Common myeloid progenitor, CD34-positive (primary cell): ENCODE results near the gene WDR59.
A peak's percentile ranks its signal among the peaks of the same experiment; 100 is the strongest.

Source experiments
- CTCF ChIA-PET: fragments of 350-600 bp; sonication (Branson Sonifier 250); formaldehyde crosslinking; loops from one replicate; lab custom pipeline; 2021; ENCODE audit warnings: antibody characterized with exemption; lab: Charles Lee
- POLR2A ChIA-PET: fragments of 350-600 bp; sonication (Branson Sonifier 250); formaldehyde crosslinking; loops from one replicate; lab custom pipeline; 2021; ENCODE audit warnings: antibody characterized with exemption; lab: Charles Lee
- DNase-seq, 3 donors: peaks; one replicate each; pipeline versions ENCODE4 v3.0.0 to v3.0.0-alpha.2; 2013
- H3K27ac ChIP-seq, 2 experiments: 1 replicate in 1 of 2; 2 replicates in 1 of 2; pipeline ENCODE4 v1.7.0; 2013; ENCODE audit warnings: inconsistent platforms in 2 of 2, low read length in 2 of 2, mild to moderate bottlenecking in 2 of 2, low read depth in 1 of 2, moderate library complexity in 1 of 2; ENCODE audit not compliant: severe bottlenecking in 2 of 2, insufficient read depth in 1 of 2, poor library complexity in 1 of 2
- H3K27me3 ChIP-seq, 5 experiments: replicated peaks in 2 of 5; 1 replicate in 3 of 5; 2 replicates in 2 of 5; pipeline versions ENCODE4 v1.6.1 to v1.7.0; 2013; ENCODE audit warnings: low read length in 4 of 5, mild to moderate bottlenecking in 2 of 5, moderate library complexity in 2 of 5, inconsistent platforms in 1 of 5; ENCODE audit not compliant: insufficient read depth in 5 of 5, control insufficient read depth in 4 of 5
- H3K36me3 ChIP-seq, 4 experiments: 1 replicate in 2 of 4; 2 replicates in 2 of 4; pipeline versions ENCODE4 v1.6.1 to v1.7.0; 2013; ENCODE audit warnings: low read length in 3 of 4, control low read depth in 1 of 4, mild to moderate bottlenecking in 1 of 4; ENCODE audit not compliant: control insufficient read depth in 4 of 4, insufficient read depth in 4 of 4
- H3K4me1 ChIP-seq, 4 experiments: 1 replicate in 3 of 4; 2 replicates in 1 of 4; pipeline versions ENCODE4 v1.6.1 to v1.7.1; 2013; ENCODE audit warnings: low read length in 3 of 4, mild to moderate bottlenecking in 3 of 4, control low read depth in 1 of 4, inconsistent platforms in 1 of 4, moderate library complexity in 1 of 4; ENCODE audit not compliant: control insufficient read depth in 4 of 4, insufficient read depth in 4 of 4; ENCODE audit errors: control extremely low read depth in 1 of 4
- H3K4me3 ChIP-seq, 7 experiments: 1 replicate in 4 of 7; 2 replicates in 3 of 7; pipeline versions ENCODE4 v1.5.1 to v1.7.0; 2013; ENCODE audit warnings: mild to moderate bottlenecking in 7 of 7, low read length in 6 of 7, moderate library complexity in 6 of 7, inconsistent platforms in 2 of 7, low read depth in 2 of 7, control low read depth in 1 of 7; ENCODE audit not compliant: insufficient read depth in 4 of 7, control insufficient read depth in 1 of 7; ENCODE audit errors: extremely low read depth in 1 of 7
- H3K9me3 ChIP-seq, 5 experiments: 1 replicate in 4 of 5; 2 replicates in 1 of 5; pipeline versions ENCODE4 v1.6.1 to v1.7.1; 2013; ENCODE audit warnings: low read length in 4 of 5, mild to moderate bottlenecking in 2 of 5, inconsistent platforms in 1 of 5, low read depth in 1 of 5, moderate library complexity in 1 of 5; ENCODE audit not compliant: control insufficient read depth in 4 of 5, insufficient read depth in 2 of 5; ENCODE audit errors: control extremely low read depth in 1 of 5
- WGBS: methylation state at CpG from one replicate; pipeline ENCODE4 v1.1.5; 2013; ENCODE audit not compliant: insufficient coverage; 5-methylcytosine and 5-hydroxymethylcytosine counted together

WDR59 gene

DNA sequence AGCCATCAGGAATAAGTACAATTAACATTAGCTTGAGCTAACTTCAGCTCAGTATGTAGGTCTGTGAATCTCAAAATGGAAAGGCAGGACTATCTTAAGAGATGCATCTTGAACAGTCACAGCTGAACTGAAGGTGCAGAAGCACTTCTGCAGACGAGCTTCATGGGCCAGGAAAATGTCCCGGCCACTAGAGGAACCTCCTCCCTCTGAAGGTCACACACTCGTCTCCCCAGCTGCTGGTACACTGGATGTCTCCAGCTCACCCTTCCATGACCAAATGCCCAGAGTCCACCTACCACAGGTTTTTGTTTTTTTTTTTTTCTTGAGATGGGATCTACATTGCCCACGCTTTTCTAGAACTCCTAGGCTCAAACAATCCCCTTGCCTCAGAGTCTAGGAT lies 33.2 kb downstream of the WDR59 start:
- Histone ChIP-seq H3K27ac (no peak overlapping the region), H3K4me3 (no peak overlapping the region), H3K27me3 (no peaks in the 10 kb centered on the region), H3K9me3 (peaks cover 0 to 2% (median 0%) of the 10 kb centered on the region in 5 experiments), H3K4me1 (no peaks in the 10 kb centered on the region), H3K36me3 (peaks cover 9 to 75% (median 53%) of the 10 kb centered on the region in 4 experiments)
- ChIA-PET POLR2A (no interaction called here), CTCF (interaction anchor here (1.1 kb wide), 1 partner anchor 29 kb away, joined by 3 read pairs; no protein-coding TSS in a partner anchor)
- DNase-seq: no peak
- WGBS: 93% methylated on average over 2 of the region's 4 CpGs

DNA sequence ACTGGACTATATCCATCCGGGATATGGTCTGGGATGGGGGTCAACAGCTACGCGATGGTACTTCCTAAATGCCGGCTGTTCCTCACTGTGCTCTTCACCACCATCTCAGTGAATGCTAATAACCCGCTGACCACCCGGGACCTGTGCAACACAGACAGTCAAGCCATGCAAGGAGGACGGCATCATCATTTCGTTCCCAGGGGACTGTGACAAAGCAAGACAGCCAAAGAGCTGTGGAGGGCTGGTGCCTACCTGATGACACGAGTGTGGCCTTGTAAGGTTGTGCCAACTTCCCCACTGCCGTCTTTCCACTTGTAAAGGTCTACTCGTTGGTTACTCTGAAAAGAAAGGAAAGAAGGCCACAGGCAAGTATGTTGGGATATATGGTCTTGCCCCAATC lies 33.7 kb downstream of the WDR59 start:
- 95% methylated on average over 11 of the region's 11 CpGs for WGBS
- CTCF ChIA-PET: interaction anchor here (1.1 to 2.5 kb wide), 2 partner anchors 10 to 28 kb away, joined by 3 to 6 read pairs; no protein-coding TSS in a partner anchor
- peaks cover 8 to 76% (median 51%) of the 10 kb centered on the region in 4 experiments for H3K36me3 ChIP-seq

DNA sequence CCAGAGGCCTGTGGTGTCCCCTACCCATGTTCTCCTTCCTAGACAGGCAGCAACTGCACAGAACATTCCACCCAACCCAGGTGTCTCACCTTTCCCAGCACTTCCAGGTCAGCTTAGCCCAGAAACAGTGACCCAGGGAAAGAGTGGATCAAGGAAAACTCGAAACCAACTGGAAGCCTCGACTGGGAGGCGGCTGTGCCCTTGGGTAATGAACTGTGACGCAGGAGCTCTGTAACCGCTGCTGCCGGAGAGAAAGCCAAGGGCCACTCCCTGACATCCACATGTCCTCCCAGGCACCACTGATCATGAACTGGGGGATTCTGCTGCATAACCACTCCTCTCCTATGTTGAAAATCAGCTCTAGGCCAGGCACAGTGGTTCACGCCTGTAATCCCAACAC lies 34.4 kb downstream of the WDR59 start:
- ChIA-PET CTCF (interaction anchor here (1.1 to 2.5 kb wide), 2 partner anchors 10 to 27 kb away, joined by 3 to 6 read pairs; no protein-coding TSS in a partner anchor), POLR2A (no interaction called here)
- no peaks in the 10 kb centered on the region for H3K4me1 ChIP-seq
- H3K27me3 ChIP-seq: no peaks in the 10 kb centered on the region
- no peak for DNase-seq
- 100% methylated on average over 7 of the region's 7 CpGs for WGBS
- H3K36me3 ChIP-seq: peaks cover 5 to 73% (median 46%) of the 10 kb centered on the region in 4 experiments
- H3K27ac ChIP-seq: no peak overlapping the region
- no peak overlapping the region for H3K4me3 ChIP-seq
- H3K9me3 ChIP-seq: peaks cover 0 to 2% (median 0%) of the 10 kb centered on the region in 5 experiments

More for the DNA sequence above, 33.7 kb downstream of the WDR59 start:
- H3K4me1 ChIP-seq: no peaks in the 10 kb centered on the region
- peaks cover 0 to 2% (median 0%) of the 10 kb centered on the region in 5 experiments for H3K9me3 ChIP-seq
- H3K27me3 ChIP-seq: no peaks in the 10 kb centered on the region
- POLR2A ChIA-PET: no interaction called here
- H3K27ac ChIP-seq: no peak overlapping the region
- DNase-seq: no peak
- H3K4me3 ChIP-seq: no peak overlapping the region

DNA sequence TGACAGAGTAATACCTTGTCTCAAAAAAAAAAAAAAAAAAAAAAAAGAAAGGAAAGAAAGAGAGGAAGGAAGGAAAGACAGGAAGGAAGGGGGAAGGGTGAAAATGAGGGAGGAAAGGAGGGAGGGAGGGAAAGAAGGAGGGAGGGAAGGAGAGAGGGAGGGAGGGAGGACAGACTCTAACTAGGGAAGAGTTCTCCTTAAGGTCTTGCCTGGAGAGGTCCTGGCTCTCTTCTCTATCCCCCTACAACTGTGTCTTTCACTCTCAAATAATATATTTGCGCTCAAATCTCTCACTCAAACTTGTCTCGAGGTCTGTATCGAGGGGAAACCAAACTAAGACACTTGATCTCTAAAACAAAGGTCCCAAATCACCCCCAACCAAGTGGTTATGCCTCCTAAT lies 35.6 kb downstream of the WDR59 start:
- H3K9me3 ChIP-seq: no peaks in the 10 kb centered on the region
- CTCF ChIA-PET: interaction anchor here (2.5 kb wide), 1 partner anchor 8 kb away, joined by 6 read pairs; no protein-coding TSS in a partner anchor
- POLR2A ChIA-PET: no interaction called here
- no peaks in the 10 kb centered on the region for H3K4me1 ChIP-seq
- H3K27me3 ChIP-seq: no peaks in the 10 kb centered on the region
- no peak overlapping the region for H3K27ac ChIP-seq
- no peak overlapping the region for H3K4me3 ChIP-seq
- no peak for DNase-seq
- 100% methylated on average over 2 of the region's 3 CpGs for WGBS
- H3K36me3 ChIP-seq: peaks cover 4 to 69% (median 38%) of the 10 kb centered on the region in 4 experiments

DNA sequence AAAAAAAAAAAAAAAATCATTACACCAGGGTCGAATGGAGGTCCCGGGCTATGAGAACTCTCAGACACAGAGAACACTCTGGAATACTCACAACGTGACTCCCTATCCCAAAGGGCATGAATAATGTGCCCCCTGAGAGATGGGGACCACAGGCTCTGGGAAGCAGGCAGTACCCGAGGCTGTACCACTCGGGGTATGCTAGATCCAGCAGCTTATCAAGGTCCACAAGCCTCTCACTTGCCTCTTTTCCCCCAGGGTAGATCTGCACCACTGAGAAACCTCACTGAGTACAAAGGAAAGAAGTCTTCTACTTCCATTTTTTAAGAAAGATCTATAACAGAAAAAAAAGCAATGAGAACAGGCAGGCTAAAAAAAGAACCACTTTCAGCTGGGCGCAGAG lies 40.5 kb downstream of the WDR59 start:
- CTCF ChIA-PET: interaction anchor here (1.2 kb wide), 1 partner anchor 167 kb away, joined by 3 read pairs; no protein-coding TSS in a partner anchor
- no peaks in the 10 kb centered on the region for H3K27me3 ChIP-seq
- POLR2A ChIA-PET: no interaction called here

DNA sequence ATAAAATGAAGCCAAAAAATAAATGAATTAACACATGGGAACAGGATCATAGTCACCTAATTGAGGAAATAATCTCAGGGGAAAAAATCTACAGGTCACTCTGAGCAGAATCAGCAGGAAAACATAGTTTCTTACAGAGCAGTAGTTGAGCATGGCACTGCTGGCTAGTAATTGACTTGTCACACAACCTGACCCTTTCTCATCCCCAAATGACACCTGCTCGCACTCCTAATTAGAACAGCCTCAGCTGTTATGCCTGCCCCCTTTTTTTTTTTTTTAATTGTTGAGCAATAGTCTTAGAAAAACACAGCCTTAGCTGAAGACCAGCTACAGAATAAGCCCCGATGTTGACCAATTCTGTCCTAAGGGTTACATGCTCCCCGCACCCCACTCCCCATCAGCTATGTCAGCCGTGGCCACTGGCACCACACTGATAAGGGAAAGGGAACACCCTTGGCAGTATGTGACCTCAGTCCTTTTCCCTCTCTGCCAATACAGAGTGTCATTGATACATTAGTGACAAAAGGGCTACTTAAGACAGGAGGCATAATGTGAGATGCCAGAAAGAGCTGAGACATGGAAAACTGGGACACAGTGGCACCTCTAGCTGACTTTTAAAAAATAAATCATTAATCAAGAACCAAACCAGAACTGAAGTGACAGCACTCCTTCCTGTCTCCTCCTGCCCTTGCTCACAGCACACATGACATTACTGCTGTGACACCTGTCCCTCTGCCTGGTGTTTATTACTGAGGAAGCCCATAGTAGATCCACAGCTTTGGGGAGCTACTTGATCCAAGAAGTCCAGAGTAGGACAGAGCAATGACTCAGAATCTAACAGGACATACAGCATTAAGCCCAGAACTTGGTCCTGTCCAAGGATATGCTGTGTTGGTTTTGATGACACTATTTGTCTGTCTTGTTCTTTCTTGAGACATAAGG lies 41.7 kb downstream of the WDR59 start:
- WGBS: 77% methylated on average over 3 of the region's 4 CpGs
- CTCF ChIA-PET: interaction anchor here (1.2 kb wide), 1 partner anchor 168 kb away, joined by 3 read pairs; no protein-coding TSS in a partner anchor
- peak; percentile 9 to 36 (median 13) for DNase-seq
- Histone ChIP-seq H3K27ac (no peak overlapping the region), H3K36me3 (peaks cover 7 to 68% (median 40%) of the 10 kb centered on the region in 4 experiments), H3K9me3 (no peaks in the 10 kb centered on the region), H3K4me1 (peaks cover 0 to 4% (median 0%) of the 10 kb centered on the region in 4 experiments), H3K4me3 (no peak overlapping the region), H3K27me3 (no peaks in the 10 kb centered on the region)
- POLR2A ChIA-PET: no interaction called here

More for the DNA sequence above, 40.5 kb downstream of the WDR59 start:
- 100% methylated on average over 3 of the region's 6 CpGs for WGBS
- H3K9me3 ChIP-seq: no peaks in the 10 kb centered on the region
- peaks cover 0 to 4% (median 0%) of the 10 kb centered on the region in 4 experiments for H3K4me1 ChIP-seq
- no peak overlapping the region for H3K4me3 ChIP-seq
- no peak for DNase-seq
- H3K27ac ChIP-seq: no peak overlapping the region
- peaks cover 8 to 75% (median 39%) of the 10 kb centered on the region in 4 experiments for H3K36me3 ChIP-seq
